22Rv1 (cell line): Measurements from ENCODE around the gene GNG2.

Source experiments
- CTCF ChIP-seq: fragments of 450-650 bp; IDR thresholded peaks from 2 replicates; pipeline ENCODE4 v1.5.1; 2017; ENCODE audit warnings: mild to moderate bottlenecking
- ZFX ChIP-seq: fragments of 450-650 bp; IDR thresholded peaks from 2 replicates; pipeline ENCODE4 v1.6.1; 2017; ENCODE audit warnings: antibody characterized with exemption, borderline replicate concordance

DNA sequence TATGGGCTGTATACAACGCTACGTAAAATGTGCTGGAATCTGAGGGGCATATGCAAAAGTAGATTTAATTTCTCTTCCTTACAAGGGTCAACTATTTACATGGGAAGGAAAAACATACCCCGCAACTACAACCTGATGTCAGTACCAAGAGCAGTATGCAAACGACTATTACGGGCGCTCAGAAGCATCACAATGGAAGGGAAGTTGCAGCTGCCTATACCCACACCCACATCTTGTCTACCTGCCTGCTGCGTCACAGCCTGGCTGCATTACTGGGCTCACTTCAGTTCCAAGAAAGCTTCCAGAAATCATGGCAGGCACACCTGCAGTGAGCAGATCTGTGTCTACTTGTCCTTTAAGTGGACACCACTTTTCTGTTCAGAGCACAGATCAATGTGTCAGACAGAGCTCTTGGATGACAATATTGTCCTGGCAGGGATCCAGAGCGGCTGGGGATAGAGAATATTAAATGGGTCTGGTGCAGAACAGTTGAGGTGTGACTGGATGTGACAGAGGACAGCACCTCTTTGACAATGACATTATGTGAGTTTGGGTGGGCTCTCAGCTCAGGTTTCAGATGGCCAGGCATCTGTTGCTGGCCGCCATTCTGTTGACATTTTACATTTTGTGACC, 41.5 kb upstream of the GNG2 start:
- TF ChIP-seq CTCF (no peak), ZFX (no peak)
